Measurements from ENCODE around the gene APOBR. TPM values are rescaled to one million over a fixed set of nuclear protein-coding genes. Genes with fewer than 3 reads are reported as not detected.
"Not testable (repeated sequence)": the region's sequence is repeated elsewhere in the genome, so short reads cannot be mapped to it uniquely, and the experiment has no call there.

The APOBR gene
- total RNA-seq, 2 donors from 2014 or later: 12.5 to 20.4 TPM

- Mint-ChIP-seq H3K4me3 (peak overlapping the region; percentile 93), H3K9me3 (no peaks in the 10 kb centered on the region), H3K4me1 (ENCODE audit: low read depth in 2 of 2) (peaks cover 54 to 69% of the 10 kb centered on the region in 2 donors), H3K27ac (peak overlapping the region; percentile 98 to 99), H3K27me3 (no peaks in the 10 kb centered on the region), H3K36me3 (no peaks in the 10 kb centered on the region)
- DNase-seq (ENCODE audit: low spot score) (no peak), ATAC-seq (no peak)
These were observed 803 bp downstream of the APOBR start for GRCh38 chr16:28495098-28495793.

DNA sequence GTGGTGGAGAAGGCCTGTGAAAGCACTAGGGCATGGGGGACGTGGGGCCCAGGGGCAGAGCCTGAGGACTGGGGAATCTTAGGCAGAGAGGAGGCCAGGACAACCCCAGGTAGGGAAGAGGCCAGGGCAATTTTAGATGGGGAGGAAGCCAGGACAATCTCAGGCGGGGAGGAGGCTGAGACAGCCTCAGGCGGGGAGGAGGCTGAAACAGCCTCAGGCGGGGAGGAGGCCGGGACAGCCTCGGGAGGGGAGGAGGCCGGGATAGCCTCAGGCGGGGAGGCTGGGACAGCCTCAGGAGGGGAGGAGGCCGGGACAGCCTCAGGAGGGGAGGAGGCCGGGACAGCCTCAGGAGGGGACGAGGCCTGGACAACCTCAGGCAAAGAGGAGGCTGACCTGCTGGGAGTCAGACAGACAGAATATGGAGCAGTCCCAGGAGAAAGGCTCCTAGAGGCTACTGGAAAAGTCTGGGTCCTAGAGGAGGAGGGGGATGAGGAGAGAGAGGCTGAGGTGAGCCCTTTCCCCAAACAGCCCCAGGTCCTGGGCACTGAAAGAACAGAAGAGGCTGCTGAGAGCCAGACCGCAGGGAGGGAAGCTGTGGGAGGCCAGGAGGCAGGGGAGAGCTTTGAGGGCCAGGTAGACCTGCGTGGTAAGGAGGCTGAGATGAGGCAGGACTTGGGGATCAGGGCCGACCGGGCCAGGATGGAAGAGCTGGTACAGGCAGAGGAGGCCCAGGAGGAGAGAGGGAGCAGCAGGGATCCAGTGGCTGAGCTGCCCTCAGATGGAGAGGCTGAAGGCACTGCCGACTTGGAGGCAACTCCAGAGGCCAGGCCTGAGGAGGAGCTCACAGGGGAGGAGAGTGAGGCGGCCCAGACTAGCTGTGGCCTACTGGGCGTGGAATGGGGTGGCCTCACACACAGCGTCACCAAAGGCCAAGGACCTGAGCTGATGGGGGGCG is 1.6 kb downstream of the APOBR start:
- Mint-ChIP-seq H3K4me1 (ENCODE audit: low read depth in 2 of 2) (peaks cover 54 to 69% of the 10 kb centered on the region in 2 donors), H3K36me3 (no peaks in the 10 kb centered on the region), H3K9me3 (no peaks in the 10 kb centered on the region), H3K4me3 (peak overlapping the region; percentile 93), H3K27ac (peak overlapping the region; percentile 98 to 99), H3K27me3 (no peaks in the 10 kb centered on the region)
- ATAC-seq: no peak
- no peak for DNase-seq (ENCODE audit: low spot score)

DNA sequence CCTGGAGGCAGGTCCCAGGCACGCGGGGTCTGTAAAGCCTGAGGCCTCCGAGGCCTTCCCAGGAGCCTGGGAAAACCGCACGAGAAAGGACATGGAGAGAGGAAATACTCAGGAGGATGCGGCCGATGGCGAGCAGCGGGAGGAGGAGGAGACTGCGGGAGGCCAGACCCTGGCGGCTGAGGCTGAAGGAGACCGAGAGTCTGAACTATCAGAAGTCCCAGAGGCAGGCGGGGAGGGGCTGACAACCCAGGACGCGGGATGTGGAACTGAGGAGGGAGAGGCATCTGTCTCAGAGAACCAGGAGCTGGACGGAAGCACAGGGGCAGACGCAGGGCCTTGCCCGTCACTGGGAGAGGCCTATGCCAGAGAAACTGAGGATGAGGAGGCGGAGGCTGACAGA is 2.4 kb downstream of the APOBR start:
- Mint-ChIP-seq H3K4me1 (ENCODE audit: low read depth in 2 of 2) (peaks cover 53 to 63% of the 10 kb centered on the region in 2 donors), H3K27ac (peak overlapping the region; percentile 98 to 99), H3K27me3 (no peaks in the 10 kb centered on the region), H3K4me3 (peak overlapping the region; percentile 93), H3K9me3 (no peaks in the 10 kb centered on the region), H3K36me3 (no peaks in the 10 kb centered on the region)
- DNase-seq (ENCODE audit: low spot score): no peak
- ATAC-seq: no peak

DNA sequence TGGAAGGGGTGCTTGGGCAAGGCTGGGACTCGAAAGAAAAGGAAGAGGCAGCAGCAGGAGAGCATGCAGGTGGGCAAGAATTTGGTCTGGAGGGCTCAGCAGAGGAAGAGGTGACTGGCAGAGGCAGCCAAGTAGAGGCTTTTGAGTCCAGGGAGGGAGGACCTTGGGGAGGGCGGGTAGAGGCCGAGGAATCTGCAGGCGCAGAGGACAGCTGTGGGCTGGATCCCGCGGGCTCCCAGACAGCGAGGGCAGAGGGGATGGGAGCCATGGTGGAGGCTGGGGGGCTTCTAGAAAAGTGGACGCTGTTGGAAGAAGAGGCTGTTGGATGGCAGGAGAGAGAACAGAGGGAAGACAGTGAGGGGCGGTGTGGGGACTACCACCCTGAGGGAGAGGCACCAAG is 2.9 kb downstream of the APOBR start:
- Mint-ChIP-seq H3K27ac (peak overlapping the region; percentile 98 to 99), H3K36me3 (no peaks in the 10 kb centered on the region), H3K4me1 (ENCODE audit: low read depth in 2 of 2) (peaks cover 48 to 59% of the 10 kb centered on the region in 2 donors), H3K4me3 (peak overlapping the region; percentile 93), H3K27me3 (no peaks in the 10 kb centered on the region), H3K9me3 (no peaks in the 10 kb centered on the region)
- DNase-seq (ENCODE audit: low spot score): no peak
- no peak for ATAC-seq

GRCh38 chr16:28497861-28498599 is 3.6 kb downstream of the APOBR start:
- Mint-ChIP-seq H3K4me3 (peak overlapping the region; percentile 93), H3K27me3 (no peaks in the 10 kb centered on the region), H3K27ac (peak overlapping the region; percentile 98 to 99), H3K4me1 (ENCODE audit: low read depth in 2 of 2) (peaks cover 46 to 57% of the 10 kb centered on the region in 2 donors), H3K9me3 (no peaks in the 10 kb centered on the region), H3K36me3 (no peaks in the 10 kb centered on the region)
- DNase-seq (ENCODE audit: low spot score): no peak
- no peak for ATAC-seq

DNA sequence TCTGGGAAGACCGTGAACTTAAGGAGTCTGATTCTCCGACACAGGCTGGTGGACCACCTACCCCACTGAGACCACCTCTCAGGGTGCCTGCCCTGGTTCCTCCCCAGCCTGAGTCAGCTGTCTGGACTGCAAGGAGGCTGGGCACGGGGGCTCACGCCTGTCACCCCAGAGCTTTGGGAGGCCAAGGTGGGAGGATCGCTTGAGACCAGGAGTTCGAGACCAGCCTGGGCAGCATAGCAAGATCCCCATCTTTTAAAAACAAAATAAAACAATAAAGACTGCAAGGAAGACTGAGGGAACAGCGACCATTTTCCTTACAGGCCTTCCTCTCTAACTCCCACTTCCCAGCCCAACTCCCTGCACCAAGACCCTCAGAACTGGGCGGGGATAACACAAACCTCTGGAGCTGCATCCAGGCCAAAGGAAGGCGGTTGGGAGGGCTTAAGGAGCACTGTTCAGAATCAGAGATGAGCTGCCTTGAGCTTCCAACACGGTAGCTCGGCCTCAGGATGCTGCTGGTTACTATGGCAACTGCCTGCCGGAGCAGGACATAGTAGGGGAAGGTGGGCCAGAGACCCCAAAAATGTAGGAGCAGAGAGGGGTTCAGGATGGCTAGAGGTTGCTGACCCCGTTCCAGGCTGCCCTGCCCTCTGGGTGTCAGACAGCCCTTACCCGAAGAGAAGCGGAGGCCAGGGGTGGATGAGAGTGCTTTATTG is 4.4 kb downstream of the APOBR start:
- DNase-seq (ENCODE audit: low spot score): no peak
- no peaks in the 10 kb centered on the region for H3K9me3 Mint-ChIP-seq
- H3K27me3 Mint-ChIP-seq: no peaks in the 10 kb centered on the region
- no peak for ATAC-seq
- peak overlapping the region in 1 of 2 donors; percentile 21 for H3K27ac Mint-ChIP-seq
- no peaks in the 10 kb centered on the region for H3K36me3 Mint-ChIP-seq
- peaks cover 38 to 49% of the 10 kb centered on the region in 2 donors for H3K4me1 Mint-ChIP-seq (ENCODE audit: low read depth in 2 of 2)
- no peak overlapping the region for H3K4me3 Mint-ChIP-seq

- Mint-ChIP-seq H3K4me1 (ENCODE audit: low read depth in 2 of 2) (peaks cover 28 to 39% of the 10 kb centered on the region in 2 donors), H3K9me3 (no peaks in the 10 kb centered on the region), H3K36me3 (no peaks in the 10 kb centered on the region), H3K4me3 (no peak overlapping the region), H3K27ac (peak overlapping the region in 1 of 2 donors; percentile 41), H3K27me3 (no peaks in the 10 kb centered on the region)
- DNase-seq (ENCODE audit: low spot score): no peak
- ATAC-seq: no peak
These were observed 5.4 kb downstream of the APOBR start for GRCh38 chr16:28499854-28500253.

- H3K27ac Mint-ChIP-seq: peak overlapping the region in 1 of 2 donors; percentile 41
- not testable (repeated sequence) for ATAC-seq; H3K27me3 Mint-ChIP-seq; H3K36me3 Mint-ChIP-seq; DNase-seq (ENCODE audit: low spot score); H3K9me3 Mint-ChIP-seq; H3K4me3 Mint-ChIP-seq
- peaks cover 20 to 33% of the 10 kb centered on the region in 2 donors for H3K4me1 Mint-ChIP-seq (ENCODE audit: low read depth in 2 of 2)
These were observed 6.2 kb downstream of the APOBR start for GRCh38 chr16:28500476-28501180.

- H3K4me3 Mint-ChIP-seq: no peak overlapping the region
- H3K4me1 Mint-ChIP-seq (ENCODE audit: low read depth in 2 of 2): peaks cover 17 to 32% of the 10 kb centered on the region in 2 donors
- no peaks in the 10 kb centered on the region for H3K9me3 Mint-ChIP-seq
- ATAC-seq: peak; percentile 8 to 43
- no peaks in the 10 kb centered on the region for H3K36me3 Mint-ChIP-seq
- no peak for DNase-seq (ENCODE audit: low spot score)
- no peaks in the 10 kb centered on the region for H3K27me3 Mint-ChIP-seq
- no peak overlapping the region for H3K27ac Mint-ChIP-seq
These were observed 7.1 kb downstream of the APOBR start for GRCh38 chr16:28501258-28502232.

- no peaks in the 10 kb centered on the region for H3K36me3 Mint-ChIP-seq
- H3K4me1 Mint-ChIP-seq (ENCODE audit: low read depth in 2 of 2): peaks cover 17 to 32% of the 10 kb centered on the region in 2 donors
- H3K27ac Mint-ChIP-seq: no peak overlapping the region
- no peak overlapping the region for H3K4me3 Mint-ChIP-seq
- no peaks in the 10 kb centered on the region for H3K9me3 Mint-ChIP-seq
- DNase-seq (ENCODE audit: low spot score): no peak
- no peak for ATAC-seq
- no peaks in the 10 kb centered on the region for H3K27me3 Mint-ChIP-seq
These were observed 7.8 kb downstream of the APOBR start for GRCh38 chr16:28502290-28502689.

DNA sequence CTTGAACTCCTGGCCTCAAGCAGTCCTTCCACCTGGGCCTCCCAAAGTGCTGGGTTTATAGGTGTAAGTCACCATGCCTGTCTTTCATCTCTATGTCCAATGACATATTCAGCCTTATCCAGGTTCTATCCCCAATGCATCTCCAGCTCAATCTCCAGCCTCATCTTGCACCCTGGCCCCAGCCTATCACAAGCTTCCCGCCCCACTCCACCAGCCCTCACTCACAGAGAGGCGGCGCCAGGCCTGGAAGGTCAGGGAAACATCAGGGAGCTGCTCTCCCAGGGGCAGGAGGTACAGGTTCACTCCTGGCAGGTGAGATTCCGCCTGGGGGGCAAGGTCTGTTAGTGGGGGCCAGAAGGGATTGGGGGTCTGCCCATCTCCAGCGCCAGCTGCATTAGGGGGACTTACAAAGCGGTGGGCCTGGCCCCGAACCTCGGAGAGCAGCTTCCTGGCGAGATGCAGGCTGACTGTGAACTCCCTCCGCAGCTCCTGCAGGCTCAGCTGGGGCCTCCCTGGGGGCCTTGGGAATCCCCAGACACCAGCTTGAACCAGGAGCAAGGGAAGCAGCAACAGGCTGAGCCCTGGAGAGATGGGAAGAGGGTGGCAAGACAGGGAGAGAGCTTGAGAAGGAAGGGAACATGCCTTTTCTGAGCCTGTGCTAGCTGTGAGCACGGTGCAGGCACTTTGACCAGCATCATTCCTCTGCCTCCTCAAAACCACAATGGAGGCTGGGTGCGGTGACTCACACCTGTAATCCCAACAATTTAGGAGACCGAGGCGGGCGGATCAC is 9.2 kb downstream of the APOBR start:
- no peaks in the 10 kb centered on the region for H3K27me3 Mint-ChIP-seq

More for the DNA sequence above, 9.2 kb downstream of the APOBR start:
- no peak for DNase-seq (ENCODE audit: low spot score)
- Mint-ChIP-seq H3K27ac (no peak overlapping the region), H3K4me1 (ENCODE audit: low read depth in 2 of 2) (peaks cover 25 to 36% of the 10 kb centered on the region in 2 donors), H3K4me3 (no peak overlapping the region), H3K9me3 (no peaks in the 10 kb centered on the region), H3K36me3 (no peaks in the 10 kb centered on the region)
- ATAC-seq: no peak
